ENCODE data around the gene MESD.

Gene MESD

DNA sequence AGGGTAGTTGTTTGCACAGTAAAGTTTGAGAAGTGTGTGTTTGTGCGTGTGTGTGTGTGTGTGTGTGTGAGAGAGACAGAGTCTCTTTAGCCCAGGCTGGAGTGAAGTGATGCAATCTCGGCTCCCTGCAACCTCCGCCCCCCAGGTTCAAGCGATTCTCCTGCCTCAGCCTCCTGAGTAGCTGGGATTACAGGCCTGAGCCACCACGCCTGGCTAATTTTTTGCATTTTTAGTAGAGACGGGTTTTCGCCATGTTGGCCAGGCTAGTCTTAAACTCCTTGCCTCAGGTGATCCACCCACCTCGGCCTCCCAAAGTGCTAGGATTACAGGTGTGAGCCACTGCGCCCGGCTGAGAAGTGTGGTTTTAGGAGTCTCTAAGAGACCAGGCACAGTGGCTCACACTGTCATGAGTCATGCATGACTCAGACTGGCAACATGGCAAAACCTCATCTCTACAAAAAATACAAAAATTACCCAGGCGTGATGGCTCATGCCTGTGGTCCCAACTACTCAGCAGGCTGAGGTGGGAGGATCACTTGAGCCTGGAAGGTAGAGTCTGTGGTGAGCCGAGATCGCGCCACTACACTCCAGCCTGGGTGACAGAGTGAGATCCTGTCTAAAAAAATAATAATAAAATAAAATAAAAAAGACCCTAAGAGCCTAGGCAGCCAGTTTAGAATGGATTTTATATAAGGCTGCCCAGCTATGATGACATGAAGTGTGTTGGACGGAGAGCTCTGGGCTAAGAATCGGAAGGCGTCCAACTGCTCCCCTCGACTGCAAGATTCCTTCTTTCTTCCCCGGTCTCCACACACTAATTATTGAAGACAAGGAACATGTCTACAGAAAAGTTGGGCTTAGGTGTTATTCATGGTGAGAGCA, 33.8 kb downstream of the MESD start:
- DNase-seq: peak; percentile 80

DNA sequence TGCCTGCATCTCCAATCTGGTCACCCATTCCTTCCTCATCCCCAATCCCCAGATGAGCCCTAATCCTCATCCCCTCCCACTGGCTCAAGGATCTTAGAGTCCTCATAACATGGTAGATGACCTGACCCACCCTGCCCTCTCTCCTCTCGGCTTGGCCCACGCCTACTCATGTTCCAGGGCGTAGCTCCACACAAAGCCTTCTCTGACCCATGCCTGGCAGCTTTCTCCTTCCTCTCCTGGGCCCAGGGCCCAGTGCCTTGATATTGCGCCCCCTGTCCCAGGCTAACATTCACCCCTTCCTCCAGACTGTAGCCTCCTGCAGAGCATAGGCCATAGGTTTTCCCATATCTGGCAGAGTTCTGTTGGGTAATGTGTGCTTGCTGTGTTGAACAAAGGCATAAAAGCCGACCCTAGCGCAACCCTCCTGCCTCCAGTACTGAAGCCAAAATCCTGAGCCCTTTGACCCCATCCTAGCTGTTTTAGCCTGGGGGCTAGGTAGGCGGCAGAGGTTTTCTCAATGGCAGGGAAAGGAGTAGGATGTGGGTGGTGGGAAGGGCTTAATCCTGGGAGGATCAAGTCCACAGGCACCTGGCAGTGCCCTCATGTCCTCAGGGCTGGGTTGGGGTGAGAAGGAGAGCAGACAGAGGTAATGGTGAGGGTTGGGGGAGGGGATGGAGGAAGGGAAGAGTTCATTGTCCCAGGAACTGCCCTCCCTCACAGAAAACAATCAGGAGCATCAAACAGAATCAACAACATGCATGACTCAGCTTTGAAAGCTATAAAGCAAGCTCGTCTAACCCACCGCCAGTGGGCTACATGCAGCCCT, 35.5 kb downstream of the MESD start:
- DNase-seq: peak; percentile 36

DNA sequence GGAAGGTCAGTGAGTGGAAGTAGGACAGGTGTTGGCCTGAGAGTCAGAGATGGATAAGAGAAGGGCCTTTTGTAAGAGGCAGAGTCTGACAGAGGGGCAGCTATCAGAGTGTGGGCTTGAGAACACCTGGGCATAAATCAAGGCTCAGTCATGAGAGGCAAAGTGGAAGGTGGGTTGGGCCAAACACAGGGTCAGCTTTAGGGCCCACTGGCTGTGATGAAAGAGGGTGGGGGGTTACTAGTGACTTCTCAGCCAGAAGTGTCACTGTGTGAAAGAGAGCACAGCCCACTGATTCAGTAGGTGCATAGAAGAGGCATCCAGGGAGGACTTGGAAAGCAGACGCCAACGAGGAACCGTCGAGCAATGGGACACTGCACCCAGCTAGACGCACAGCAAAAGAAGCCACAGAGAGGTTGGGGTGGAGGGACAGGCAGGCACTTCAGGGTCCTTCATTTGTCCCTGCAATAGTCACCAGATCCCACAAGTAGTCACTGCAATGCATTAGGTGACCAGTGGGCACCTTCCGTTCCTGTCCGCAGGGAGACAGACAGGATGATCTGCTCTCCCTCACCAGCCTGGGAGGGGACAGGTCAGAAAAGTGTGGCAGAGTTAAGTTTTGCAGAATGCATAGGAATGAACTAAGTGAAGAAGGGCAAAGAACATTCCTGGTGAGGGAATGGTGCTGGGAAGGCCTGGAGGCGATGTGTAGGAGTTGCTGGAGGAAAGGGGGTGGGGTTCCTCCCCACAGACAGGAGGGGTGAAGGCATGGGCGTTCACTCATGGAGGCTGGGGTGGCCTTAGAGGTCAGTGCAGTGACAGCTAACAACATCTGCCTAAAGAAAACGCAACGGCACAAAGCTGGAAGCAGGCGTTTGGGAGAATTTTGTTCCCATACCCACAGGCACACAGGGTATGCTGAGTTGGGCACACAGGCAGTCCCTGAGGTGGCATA, 36.3 kb downstream of the MESD start:
- DNase-seq: peak; percentile 45

DNA sequence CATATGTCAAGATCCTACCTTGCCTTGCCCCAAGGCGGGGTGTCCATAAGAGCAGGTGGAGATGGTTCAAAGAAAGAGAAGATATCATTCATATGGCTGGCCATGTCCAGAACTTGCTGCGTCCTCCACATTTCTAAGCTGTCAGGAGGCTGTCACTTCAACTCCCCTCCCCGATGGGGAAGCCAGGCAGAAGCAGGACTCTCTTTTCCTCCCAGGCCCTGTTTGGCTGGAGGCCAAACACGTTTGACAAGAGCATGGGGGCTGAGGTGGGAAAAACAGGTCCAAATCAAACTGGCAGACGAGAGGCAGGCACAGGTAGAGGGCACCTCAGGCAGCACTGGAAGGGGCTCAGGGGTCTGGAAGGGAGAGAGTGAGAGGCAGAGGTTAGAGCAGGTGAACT, 37.7 kb downstream of the MESD start:
- peak; percentile 34 for DNase-seq

DNA sequence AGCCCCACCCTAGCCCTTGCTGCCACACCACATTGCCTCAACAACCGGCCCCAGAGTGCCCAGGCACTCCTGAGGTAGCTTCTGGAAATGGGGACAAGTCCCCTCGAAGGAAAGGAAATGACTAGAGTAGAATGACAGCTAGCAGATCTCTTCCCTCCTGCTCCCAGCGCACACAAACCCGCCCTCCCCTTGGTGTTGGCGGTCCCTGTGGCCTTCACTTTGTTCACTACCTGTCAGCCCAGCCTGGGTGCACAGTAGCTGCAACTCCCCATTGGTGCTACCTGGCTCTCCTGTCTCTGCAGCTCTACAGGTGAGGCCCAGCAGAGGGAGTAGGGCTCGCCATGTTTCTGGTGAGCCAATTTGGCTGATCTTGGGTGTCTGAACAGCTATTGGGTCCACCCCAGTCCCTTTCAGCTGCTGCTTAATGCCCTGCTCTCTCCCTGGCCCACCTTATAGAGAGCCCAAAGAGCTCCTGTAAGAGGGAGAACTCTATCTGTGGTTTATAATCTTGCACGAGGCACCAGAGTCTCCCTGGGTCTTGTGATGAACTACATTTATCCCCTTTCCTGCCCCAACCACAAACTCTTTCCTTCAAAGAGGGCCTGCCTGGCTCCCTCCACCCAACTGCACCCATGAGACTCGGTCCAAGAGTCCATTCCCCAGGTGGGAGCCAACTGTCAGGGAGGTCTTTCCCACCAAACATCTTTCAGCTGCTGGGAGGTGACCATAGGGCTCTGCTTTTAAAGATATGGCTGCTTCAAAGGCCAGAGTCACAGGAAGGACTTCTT, 39.1 kb downstream of the MESD start:
- no peak for DNase-seq

DNA sequence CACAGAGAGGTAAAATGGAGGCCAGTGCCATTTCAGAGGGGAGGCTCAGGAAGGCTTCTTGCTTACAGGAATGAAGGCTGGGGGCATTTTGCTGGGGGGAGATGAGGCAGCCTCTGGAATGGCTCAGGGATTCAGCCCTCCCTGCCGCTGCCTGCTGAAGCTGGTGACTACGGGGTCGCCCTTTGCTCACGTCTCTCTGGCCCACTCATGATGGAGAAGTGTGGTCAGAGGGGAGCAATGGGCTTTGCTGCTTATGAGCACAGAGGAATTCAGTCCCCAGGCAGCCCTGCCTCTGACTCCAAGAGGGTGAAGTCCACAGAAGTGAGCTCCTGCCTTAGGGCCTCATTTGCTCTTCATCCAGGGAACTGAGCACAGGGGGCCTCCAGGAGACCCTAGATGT, 39.9 kb downstream of the MESD start:
- DNase-seq: no peak

DNA sequence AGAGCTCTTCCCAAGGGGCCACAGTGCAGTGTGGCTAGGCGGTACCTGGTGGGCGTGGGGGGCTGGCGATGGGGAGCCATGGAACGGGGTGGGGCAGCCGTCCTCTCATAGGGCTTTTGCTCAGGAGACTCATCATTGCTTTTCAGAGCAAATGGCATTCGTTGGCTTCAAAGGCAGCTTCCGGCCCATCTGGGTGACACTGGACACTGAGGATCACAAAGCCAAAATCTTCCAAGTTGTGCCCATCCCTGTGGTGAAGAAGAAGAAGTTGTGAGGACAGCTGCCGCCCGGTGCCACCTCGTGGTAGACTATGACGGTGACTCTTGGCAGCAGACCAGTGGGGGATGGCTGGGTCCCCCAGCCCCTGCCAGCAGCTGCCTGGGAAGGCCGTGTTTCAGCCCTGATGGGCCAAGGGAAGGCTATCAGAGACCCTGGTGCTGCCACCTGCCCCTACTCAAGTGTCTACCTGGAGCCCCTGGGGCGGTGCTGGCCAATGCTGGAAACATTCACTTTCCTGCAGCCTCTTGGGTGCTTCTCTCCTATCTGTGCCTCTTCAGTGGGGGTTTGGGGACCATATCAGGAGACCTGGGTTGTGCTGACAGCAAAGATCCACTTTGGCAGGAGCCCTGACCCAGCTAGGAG, 40.8 kb downstream of the MESD start:
- DNase-seq: no peak

DNA sequence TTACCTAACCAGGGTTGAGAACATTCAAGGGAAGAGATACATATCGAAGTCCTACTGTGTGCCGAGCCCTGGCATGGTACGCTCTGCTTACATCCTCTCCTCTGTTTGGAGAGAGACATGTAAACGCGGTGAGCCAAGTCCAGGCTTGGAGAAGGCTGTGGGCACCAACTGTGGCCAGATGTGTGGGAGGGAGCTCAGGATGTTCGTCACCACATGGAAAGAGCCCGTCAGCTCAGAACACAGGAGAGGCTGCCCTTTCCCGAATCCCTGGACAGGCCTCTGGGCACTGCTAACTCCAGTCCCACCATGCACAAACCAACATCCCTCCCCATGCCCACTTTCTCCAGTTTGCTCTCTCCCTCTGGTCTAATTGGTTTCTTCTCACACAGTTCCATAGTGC, 43.0 kb downstream of the MESD start:
- no peak for DNase-seq

DNA sequence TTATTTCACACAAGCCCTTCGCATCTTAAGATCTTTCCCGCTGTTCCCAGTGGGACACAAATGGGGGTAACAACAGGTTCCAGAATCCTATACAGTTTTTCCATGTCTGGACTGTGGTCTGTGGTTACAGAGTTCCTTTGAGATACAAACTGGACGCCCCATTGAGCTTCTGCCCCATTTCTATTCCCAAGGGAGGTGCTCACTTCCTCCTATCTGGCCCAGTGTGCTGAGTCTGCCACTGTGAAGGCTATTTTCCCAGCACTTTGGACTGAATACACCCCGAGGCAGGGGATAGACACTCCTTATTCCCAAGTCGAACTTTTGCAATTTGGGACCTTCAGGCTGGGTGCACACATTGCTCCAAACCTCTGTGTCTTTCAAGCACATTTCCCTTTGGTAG, 44.0 kb downstream of the MESD start:
- no peak for DNase-seq

DNA sequence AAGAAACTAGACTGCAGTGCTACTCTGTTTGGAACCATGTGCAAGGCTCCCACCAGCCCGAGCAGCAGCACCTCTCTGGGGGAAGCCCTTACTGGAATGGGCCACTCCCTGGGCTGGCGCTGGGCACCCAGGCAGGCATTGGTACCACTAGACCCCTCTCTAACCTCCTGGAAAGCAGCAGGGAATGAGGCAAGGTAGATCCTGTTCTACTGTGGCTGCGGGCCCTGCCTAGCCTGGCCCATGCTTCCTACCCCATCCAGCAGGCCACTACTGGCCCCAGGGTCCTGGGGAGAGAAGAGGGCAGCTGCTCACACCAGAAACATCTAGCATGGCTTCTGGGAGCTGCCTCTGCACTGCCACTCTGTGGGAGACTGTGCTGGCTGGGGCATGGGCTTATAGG, 44.8 kb downstream of the MESD start:
- DNase-seq: no peak

DNA sequence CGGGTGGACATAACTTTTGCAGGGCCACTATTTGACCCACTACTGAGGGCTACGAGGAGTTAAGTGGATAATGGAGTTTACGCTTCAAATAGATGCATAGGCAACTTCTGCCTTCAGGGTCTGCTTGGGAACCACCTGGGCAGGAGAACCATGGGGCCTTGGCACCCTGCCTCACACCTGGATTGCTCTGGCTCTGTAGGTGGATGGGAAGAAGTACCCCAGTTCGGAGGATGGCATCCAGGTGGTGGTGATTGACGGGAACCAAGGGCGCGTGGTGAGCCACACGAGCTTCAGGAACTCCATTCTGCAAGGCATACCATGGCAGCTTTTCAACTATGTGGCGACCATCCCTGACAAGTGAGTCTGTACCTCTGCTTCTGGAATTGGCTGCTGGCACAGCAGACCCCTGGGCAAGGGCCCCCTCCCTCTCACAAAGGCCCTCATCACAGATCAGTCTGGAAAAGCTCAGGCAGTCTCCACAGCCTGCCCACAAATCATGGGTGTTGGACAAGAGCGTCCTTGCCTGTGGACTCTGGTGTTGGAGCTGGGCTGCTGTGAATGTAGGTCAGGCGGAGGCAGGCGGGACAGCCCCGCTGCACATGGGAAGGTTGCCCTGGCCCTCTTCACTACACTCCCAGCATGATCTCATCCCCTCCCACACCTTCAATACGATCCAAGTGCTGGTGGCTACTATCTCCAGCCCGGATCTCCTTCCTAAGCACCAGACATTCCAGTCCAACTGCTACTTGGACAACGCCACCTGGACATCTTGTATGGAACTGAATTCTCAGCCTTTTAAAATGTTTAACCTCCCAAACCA, 46.7 kb downstream of the MESD start:
- no peak for DNase-seq

DNA sequence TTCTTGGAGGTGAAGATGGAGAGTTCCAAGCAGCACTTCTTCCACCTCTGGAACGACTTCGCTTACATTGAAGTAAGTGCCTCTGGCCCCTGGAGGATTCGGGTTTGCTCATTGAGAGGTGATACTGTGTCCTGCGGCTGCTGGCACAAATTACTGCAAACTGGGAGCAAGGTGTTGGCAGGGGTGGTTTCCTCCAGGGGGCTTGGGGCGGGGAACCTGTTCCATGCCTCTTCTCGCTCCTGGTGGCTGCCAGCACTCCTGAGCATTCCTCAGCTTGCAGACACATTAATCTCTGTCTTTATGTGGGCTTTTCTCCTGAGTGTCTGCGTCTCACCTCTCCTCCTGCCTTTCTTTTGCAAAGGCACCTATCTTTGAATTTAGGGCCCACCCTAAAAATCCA, 47.4 kb downstream of the MESD start:
- DNase-seq: no peak

DNA sequence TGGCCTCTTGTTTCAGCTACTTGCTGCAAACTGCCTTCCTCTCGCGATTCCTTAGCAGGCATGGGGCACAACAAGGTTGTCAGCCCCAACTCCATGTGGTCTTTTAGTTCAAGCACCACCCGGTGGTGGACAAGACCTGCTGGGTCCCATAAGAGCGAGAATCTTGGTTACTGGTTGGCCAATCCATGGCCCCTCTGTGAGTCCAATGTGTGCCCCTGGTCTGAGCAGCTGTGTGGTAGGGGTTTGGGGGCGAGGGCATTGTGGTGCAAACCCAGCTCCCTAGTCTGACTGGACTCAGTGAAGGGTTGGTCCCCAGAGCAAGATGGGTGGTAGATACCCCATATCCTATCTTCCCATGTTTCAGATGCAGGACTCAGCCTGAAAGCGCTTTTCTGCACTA, 48.8 kb downstream of the MESD start:
- no peak for DNase-seq

DNA sequence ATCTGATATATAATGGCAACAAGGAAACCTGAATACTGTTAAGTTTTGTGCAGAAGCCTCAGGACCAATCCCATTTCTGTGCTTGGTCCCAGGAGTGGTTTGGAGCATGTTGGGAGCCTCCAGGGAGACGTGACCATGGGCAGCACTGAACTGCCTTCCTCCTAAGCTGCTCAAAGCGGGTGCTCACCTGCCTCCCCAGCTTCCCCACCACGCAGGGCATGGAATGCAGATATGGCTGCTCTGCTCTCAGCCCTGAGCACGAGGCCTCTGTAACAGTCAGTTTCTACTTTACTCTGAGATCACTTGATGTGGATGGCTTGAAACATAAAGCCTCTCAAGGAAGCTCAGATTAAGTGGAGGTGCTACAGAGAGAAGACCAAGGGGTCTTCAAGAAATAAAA, 49.3 kb downstream of the MESD start:
- no peak for DNase-seq

DNA sequence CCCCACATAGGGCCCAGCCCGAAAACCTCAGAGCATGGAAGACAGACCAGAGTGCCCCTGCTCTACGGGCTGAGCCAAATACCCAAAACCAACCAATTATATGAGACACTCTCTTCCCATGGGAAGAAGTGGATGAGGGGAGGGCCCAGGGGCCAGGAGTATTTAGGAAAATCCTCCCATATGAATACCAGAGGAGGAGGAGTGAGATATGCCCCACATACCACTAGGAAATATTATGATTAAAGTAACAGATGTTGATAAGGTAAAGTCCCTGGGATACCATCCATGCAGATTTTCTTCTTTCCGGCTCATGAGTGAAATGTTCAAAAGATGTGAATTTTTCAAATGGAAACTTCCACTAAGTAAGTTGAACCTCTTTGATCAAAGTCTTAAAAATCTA, 50.4 kb downstream of the MESD start:
- DNase-seq: no peak

DNA sequence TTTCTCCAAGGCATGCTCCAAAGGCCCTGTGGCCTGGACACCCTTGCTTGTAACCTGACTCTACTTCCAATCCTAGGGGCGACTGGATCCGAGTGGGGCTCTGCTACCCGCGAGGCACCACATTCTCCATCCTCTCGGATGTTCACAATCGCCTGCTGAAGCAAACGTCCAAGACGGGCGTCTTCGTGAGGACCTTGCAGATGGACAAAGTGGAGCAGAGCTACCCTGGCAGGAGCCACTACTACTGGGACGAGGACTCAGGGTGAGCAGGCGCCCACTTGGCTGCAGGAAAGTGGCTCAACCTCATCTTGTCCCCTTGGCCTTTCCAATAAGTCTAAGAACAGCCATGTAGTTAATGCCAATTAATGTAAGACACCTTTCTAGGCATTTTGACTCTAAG, 51.9 kb downstream of the MESD start:
- no peak for DNase-seq

DNA sequence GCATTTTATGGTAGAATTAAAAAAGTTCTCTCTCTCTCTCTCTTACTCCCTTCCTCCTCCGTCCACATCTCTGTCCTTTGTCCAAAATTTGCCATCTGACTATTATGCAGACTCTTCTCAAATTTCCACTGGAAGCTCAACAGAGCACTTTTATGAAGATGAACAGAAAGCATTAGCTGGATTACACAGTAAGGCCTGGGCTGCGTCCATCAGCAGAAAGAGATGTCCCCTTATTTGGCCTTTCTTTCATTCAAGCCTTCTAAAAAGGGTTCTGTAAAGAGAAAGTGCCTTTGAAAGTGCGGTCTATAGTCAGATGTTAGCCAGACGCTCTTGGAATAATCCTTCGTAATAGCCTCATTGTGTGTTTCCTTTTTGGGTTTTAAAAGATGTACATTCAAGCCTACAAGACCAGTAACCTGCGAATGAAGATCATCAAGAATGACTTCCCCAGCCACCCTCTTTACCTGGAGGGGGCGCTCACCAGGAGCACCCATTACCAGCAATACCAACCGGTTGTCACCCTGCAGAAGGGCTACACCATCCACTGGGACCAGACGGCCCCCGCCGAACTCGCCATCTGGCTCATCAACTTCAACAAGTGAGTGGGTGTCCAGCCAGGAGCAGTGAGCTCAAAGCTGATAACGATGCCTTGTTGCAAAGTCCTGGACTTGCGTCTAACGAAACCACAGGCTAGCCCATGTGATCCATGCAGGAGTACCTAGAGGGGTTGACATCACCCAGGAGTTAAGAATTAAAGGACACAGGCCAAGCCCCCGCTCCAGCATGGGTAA, 53.1 kb downstream of the MESD start:
- DNase-seq: no peak

DNA sequence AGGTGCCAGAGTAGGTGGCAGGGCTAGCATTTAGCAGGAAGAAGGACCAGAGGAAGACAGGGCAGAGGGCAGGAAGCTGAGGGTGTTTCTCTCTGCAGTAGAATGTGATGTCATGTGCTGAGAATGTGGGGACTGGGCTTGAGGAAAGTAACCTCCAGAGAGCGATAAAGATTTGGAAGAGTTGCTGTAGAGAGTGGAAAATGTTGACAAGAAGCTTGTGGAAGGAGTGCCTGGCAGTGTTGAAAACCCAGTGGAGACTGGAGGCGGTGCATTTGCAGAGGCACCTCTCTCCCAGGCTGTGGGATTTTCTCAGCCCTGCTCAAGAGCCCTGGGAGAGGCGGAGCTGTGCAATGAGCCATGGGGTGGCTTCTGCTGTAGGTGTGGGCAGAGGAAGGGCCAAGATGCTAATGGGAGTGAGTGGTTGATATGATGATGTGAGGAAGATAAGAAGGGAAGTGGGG, 54.8 kb downstream of the MESD start:
- DNase-seq: no peak

DNA sequence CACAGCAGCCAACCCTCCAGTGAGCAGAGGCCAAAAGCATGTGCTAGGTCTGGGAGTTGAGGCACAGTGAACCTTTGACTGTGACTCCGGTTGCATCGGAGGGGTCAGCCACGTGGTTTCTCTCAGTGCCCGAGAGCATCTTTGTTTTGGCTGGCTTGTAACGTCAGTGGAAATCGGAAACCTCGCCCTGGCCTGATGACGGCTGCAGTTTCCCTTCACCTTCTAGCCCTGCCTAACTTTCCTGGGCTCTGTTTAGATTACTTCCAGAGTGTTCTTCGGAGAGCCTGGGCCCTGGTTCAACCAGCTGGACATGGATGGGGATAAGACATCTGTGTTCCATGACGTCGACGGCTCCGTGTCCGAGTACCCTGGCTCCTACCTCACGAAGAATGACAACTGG, 56.6 kb downstream of the MESD start:
- no peak for DNase-seq

DNA sequence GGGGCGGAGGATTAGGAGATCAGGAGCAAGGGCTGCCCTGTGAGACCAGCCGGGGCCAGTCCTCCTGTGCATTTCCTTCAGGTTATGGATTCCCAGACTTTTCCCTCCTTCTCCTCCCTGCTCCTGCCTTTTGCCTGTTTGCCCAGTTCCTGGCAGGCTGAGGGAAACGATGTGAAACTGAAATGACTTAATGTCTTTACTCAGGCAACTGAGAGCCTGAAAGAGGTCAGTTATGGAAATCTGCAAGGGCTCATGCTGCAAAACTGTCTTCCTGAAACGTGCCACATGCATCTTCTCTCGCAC, 57.2 kb downstream of the MESD start:
- no peak for DNase-seq
